Measurements from ENCODE around the gene KMT2B.
"Not testable (repeated sequence)": the region's sequence is repeated elsewhere in the genome, so short reads cannot be mapped to it uniquely, and the experiment has no call there.

KMT2B gene

GRCh38 chr19:35757231-35757748 is 39.5 kb downstream of the KMT2B start:
- DNase-seq (ENCODE audit: low read depth in 3 of 3), result peak in 1 of 3 experiments; percentile 28

GRCh38 chr19:35757749-35758608 is 40.2 kb downstream of the KMT2B start, which contains the start of gene PROSER3:
PROSER3 (plus strand) TSS chr19:35758176; CDS start chr19:35758216, 40 bp downstream.
- peak; percentile 97 to 99 (median 97) for DNase-seq (ENCODE audit: low read depth in 3 of 3)

- no peak for DNase-seq (ENCODE audit: low read depth in 3 of 3)
Measured at GRCh38 chr19:35759697-35760096, 41.9 kb downstream of the KMT2B start.

GRCh38 chr19:35760711-35761349 is 43.0 kb downstream of the KMT2B start:
- no peak for DNase-seq (ENCODE audit: low read depth in 3 of 3)

- no peak for DNase-seq (ENCODE audit: low read depth in 3 of 3)
Measured at GRCh38 chr19:35764432-35765315, 46.9 kb downstream of the KMT2B start.

GRCh38 chr19:35766571-35767104 is 48.8 kb downstream of the KMT2B start:
- no peak for DNase-seq (ENCODE audit: low read depth in 3 of 3)

- DNase-seq (ENCODE audit: low read depth in 3 of 3), result no peak
Measured at GRCh38 chr19:35767288-35768081, 49.7 kb downstream of the KMT2B start.

- DNase-seq (ENCODE audit: low read depth in 3 of 3), result no peak
Measured at GRCh38 chr19:35768082-35768421, 50.2 kb downstream of the KMT2B start.

GRCh38 chr19:35772362-35772761 is 54.6 kb downstream of the KMT2B start:
- not testable (repeated sequence) for DNase-seq (ENCODE audit: low read depth in 3 of 3)

- DNase-seq (ENCODE audit: low read depth in 3 of 3), result no peak
Measured at GRCh38 chr19:35773020-35773806, 55.4 kb downstream of the KMT2B start.

GRCh38 chr19:35774274-35775045 is 56.7 kb downstream of the KMT2B start:
- DNase-seq (ENCODE audit: low read depth in 3 of 3), result no peak

- DNase-seq (ENCODE audit: low read depth in 3 of 3), result no peak
Measured at GRCh38 chr19:35775046-35775297, 57.2 kb downstream of the KMT2B start.

GRCh38 chr19:35775298-35776101 is 57.7 kb downstream of the KMT2B start, which contains the start of gene ARHGAP33:
ARHGAP33 (plus strand) TSS chr19:35775564; CDS start chr19:35775659, 95 bp downstream.
- DNase-seq (ENCODE audit: low read depth in 3 of 3), result peak; percentile 97 to 100 (median 98)

- no peak for DNase-seq (ENCODE audit: low read depth in 3 of 3)
Measured at GRCh38 chr19:35776102-35776788, 58.4 kb downstream of the KMT2B start.

GRCh38 chr19:35777086-35777841 is 59.5 kb downstream of the KMT2B start:
- DNase-seq (ENCODE audit: low read depth in 3 of 3), result no peak

GRCh38 chr19:35777961-35778360 is 60.2 kb downstream of the KMT2B start:
- DNase-seq (ENCODE audit: low read depth in 3 of 3), result no peak

GRCh38 chr19:35779033-35779432 is 61.2 kb downstream of the KMT2B start:
- no peak for DNase-seq (ENCODE audit: low read depth in 3 of 3)
